C4-2B (cell line): ENCODE measurements around the gene PRKCA.

ENCODE experiments used
- H3K27ac ChIP-seq: fragments of 450-650 bp; 2 replicates; pipeline ENCODE4 v1.5.1; 2017
- ZFX ChIP-seq: fragments of 450-650 bp; IDR thresholded peaks from 2 replicates; pipeline ENCODE4 v1.6.1; 2017
- TF ChIP-seq, protein P1 (sequence below): fragments of 450-650 bp; conservative IDR thresholded peaks from 2 replicates; pipeline ENCODE4 v1.5.1; 2017; ENCODE audit warnings: mild to moderate bottlenecking

The PRKCA gene

DNA sequence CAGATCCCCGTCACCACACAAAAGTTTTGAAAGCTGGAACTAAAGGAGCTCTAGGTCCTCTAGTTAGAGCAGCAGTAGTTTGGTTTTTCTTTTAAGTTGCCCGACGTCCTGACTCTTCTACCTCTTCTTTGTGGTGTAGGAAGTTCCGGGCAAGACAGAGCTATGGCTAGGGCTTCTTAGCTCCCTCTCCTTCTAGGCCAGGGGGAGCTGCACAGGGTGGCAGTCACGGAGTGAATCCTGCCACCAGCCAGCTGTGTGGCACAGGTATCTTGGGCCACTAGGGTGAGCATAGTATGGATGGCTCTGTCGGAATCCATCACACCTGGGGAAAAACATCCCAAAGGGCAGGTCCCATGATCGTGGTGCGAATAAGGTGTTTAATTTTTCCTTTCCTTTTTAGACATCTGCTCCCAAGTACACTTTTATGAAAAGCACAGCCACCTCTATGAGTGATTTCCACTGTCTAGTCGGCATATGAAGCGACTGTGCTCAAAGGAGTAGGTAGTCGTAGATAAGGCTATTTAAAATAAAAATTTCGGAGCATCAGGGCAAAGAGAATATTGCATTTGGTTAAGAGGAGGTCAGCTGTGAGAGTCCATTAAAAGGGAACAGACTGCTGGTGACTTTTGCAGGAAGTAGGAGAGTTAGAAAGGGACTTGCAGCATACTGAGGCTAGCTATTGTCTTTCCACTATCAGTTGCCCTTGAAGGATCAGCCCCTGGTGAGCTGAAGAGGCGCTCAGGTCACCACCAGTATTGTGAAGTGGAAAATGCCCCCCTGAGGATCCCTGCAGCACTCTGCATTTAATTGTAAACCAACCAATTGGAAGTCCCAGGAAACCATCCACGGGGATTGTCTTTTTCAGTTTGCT, 2.1 kb downstream of the PRKCA start:
- H3K27ac ChIP-seq, result no peak overlapping the region
- TF ChIP-seq, protein P1, sequence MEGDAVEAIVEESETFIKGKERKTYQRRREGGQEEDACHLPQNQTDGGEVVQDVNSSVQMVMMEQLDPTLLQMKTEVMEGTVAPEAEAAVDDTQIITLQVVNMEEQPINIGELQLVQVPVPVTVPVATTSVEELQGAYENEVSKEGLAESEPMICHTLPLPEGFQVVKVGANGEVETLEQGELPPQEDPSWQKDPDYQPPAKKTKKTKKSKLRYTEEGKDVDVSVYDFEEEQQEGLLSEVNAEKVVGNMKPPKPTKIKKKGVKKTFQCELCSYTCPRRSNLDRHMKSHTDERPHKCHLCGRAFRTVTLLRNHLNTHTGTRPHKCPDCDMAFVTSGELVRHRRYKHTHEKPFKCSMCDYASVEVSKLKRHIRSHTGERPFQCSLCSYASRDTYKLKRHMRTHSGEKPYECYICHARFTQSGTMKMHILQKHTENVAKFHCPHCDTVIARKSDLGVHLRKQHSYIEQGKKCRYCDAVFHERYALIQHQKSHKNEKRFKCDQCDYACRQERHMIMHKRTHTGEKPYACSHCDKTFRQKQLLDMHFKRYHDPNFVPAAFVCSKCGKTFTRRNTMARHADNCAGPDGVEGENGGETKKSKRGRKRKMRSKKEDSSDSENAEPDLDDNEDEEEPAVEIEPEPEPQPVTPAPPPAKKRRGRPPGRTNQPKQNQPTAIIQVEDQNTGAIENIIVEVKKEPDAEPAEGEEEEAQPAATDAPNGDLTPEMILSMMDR, result no peak
- TF ChIP-seq ZFX, result no peak

DNA sequence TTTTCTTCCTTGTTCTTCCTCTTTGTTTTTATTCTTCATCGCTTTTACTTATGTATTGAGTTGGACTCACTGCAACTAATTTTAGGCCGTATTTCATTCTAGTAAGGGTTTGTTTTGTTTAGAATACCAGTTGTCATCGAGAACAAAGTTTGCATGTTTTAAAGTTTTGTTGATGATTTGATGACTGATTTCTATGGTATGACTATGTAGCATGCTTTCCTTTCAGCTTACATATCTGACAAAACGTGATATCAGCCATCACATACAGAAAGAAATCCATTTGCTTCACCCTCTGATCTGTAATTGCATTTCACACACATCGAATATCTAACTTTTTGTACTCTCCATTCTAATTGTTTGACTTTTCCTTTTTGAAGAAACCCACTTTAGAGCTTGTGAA, 4.0 kb downstream of the PRKCA start:
- no peak overlapping the region for H3K27ac ChIP-seq
- no peak for TF ChIP-seq ZFX
- TF ChIP-seq, protein P1, result no peak

DNA sequence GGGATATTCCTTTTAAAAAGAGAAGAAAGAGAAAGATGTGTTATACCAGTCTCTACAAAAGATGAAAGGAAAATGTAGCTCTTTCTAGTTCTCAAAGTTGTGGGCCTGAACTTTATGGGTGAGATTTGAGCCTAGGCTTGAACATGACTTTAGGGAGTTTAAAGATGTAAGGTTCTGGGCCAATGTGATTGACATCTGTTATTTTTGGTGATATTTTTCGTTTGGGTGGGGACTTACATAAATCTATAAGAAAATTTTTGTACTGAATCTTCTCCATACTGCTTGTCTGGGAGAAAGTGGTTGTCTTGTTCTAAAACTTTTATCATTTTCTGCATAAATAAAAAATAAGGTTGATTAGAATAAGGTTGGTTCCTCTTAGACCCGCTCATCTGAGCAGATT, 4.8 kb downstream of the PRKCA start:
- no peak for TF ChIP-seq ZFX
- TF ChIP-seq, protein P1, result no peak
- H3K27ac ChIP-seq, result no peak overlapping the region

DNA sequence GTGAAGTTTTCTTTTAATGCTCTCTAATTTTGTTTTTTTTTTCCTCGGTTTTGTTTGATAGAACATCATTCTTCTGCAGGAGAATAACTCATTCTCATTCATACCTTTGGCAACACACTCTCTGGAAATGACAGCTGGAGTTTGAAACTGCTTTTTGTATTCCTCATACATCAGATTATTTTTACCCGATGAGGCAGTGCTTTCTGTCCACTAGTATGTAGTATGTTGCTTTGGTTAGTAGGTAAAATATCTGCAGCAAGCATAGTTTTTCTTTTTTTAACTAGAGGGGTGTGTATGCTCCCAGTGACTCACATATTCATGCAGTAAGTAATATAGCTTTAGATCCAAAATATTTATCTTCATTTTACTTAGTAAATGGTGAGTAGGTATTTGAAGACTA, 6.4 kb downstream of the PRKCA start:
- no peak overlapping the region for H3K27ac ChIP-seq

DNA sequence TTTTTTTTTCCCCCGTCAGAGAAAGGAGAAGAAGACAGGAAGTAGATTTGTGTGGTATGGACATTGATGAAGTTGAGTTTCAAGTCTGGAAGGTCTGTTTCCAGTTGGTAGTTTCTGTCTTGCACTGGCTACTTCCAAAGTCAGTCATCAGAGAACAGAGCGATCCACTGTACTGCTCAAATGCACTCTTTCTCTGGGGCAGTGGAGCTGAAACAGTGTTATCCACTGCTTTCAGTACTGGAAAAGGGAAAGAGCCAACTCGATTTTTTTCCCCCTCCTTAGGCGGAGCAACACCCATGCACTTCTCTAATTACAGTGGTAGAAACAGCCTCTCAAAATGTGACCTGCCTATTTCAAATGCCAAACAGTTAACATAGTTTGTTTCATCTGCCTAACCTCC, 7.4 kb downstream of the PRKCA start:
- TF ChIP-seq ZFX, result no peak
- TF ChIP-seq, protein P1, result no peak

More for the DNA sequence above, 6.4 kb downstream of the PRKCA start:
- TF ChIP-seq ZFX, result no peak
- TF ChIP-seq, protein P1, result no peak

DNA sequence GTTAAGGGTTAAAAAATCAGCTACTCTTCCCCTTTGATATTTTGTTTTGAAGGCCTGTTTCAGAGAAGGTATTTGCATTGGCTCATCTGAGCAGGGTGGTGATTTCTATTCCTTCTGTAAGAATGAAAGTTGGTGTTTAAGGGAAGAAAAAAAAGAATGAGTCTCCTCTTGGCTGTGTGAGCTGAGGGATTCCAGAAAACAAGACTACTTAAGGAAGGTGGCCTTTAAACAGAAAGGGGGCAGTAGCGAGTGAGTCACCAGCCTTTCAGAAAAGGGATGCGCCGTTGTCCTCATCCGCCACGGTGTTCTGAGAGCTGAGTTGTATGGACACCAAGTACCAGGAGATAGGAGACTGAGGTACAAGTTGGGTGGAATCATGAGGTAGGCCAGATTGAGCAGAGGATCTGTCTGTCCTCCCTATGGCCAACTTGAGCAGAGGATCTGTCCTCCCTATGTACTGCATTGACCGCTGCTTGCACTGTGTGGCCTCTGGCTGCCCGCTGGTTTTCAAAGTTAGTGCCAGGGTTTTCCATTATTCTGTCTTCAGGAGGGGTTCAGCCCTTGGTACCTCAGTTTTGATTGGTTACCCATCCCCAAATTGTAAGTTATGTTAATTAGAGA, 8.2 kb downstream of the PRKCA start:
- H3K27ac ChIP-seq, result no peak overlapping the region

More for the DNA sequence above, 7.4 kb downstream of the PRKCA start:
- H3K27ac ChIP-seq, result no peak overlapping the region

More for the DNA sequence above, 8.2 kb downstream of the PRKCA start:
- TF ChIP-seq ZFX, result no peak
- TF ChIP-seq, protein P1, result no peak; the same call in 1 of the 2 replicates
